WTC11 (cell line): ENCODE measurements around the gene PRRT1.

Experiments
- NFE2L1 ChIP-seq: sonication (generic); formaldehyde crosslinking; IDR thresholded peaks from 2 replicates; pipeline ENCODE4 v1.8.1; 2023; ENCODE audit warnings: missing genetic modification reagents
- RELA ChIP-seq: sonication (generic); formaldehyde crosslinking; IDR thresholded peaks from 2 replicates; pipeline ENCODE4 v1.8.1; 2022; ENCODE audit warnings: missing genetic modification reagents, mild to moderate bottlenecking, borderline replicate concordance

GRCh38 chr6:32149932-32150870 is 1.5 kb downstream of the PRRT1 start:
- TF ChIP-seq RELA (CRISPR knock-in tag) (no peak), NFE2L1 (CRISPR knock-in tag) (no peak)
